Endothelial cell of umbilical vein (primary cell): ENCODE measurements around the gene CTNNA2. TPM values are rescaled to one million over a fixed set of nuclear protein-coding genes. Genes with fewer than 3 reads are reported as not detected.

ENCODE experiments used
- BruUV-seq: library from RNA; stranded (reverse); fragments of 400-500 nt; replicated peaks from 2 replicates; lab custom pipeline; 2021; lab: Mats Ljungman, UMichigan
- CTCF ChIA-PET: fragments of 300-600, 350-600 bp; sonication (Branson Sonifier 250); formaldehyde crosslinking; loops from one replicate; lab custom pipeline; 2021; ENCODE audit warnings: antibody characterized with exemption, inconsistent platforms; lab: Charles Lee
- POLR2A ChIA-PET: fragments of 300-600, 350-600 bp; sonication (Branson Sonifier 250); formaldehyde crosslinking; loops from one replicate; lab custom pipeline; 2021; ENCODE audit warnings: antibody characterized with exemption, inconsistent platforms; lab: Charles Lee
- DNase-seq: peaks from one replicate; pipeline ENCODE4 v3.0.0-alpha.2; 2011; ENCODE audit warnings: low read depth, low spot score
- FAIRE-seq: peaks from 2 replicates; lab custom pipeline; 2011; peaks lifted over from hg19 to GRCh38; lab: Jason Lieb, UNC
- H2AFZ ChIP-seq: 2 replicates; pipeline ENCODE4 v1.6.0; 2012; ENCODE audit warnings: low read depth, low read length, control low read depth, inconsistent platforms
- H3K27ac ChIP-seq: 2 replicates; pipeline ENCODE4 v1.5.1; 2011; ENCODE audit warnings: low read depth, mild to moderate bottlenecking, control low read depth, low read length, moderate library complexity; ENCODE audit not compliant: insufficient read depth
- H3K27me3 ChIP-seq, 2 experiments: 2 replicates each; pipeline versions ENCODE4 v1.6.0 to v1.6.1; 2011; ENCODE audit warnings: low read length in 2 of 2, mixed read lengths in 1 of 2; ENCODE audit not compliant: control insufficient read depth in 2 of 2, insufficient read depth in 2 of 2
- H3K36me3 ChIP-seq, 2 experiments: 2 replicates in 1 of 2; 3 replicates in 1 of 2; pipeline ENCODE4 v1.5.1; 2011; ENCODE audit warnings: low read length in 2 of 2, mild to moderate bottlenecking in 1 of 2, moderate library complexity in 1 of 2; ENCODE audit not compliant: control insufficient read depth in 2 of 2, insufficient read depth in 2 of 2; ENCODE audit errors: extremely low read depth in 1 of 2
- H3K4me1 ChIP-seq: 3 replicates; pipeline ENCODE4 v1.5.1; 2011; ENCODE audit warnings: mild to moderate bottlenecking, low read length; ENCODE audit not compliant: control insufficient read depth, insufficient read depth; ENCODE audit errors: extremely low read depth
- H3K4me2 ChIP-seq: 2 replicates; pipeline ENCODE4 v1.6.1; 2011; ENCODE audit warnings: low read length, control low read depth, mixed read lengths; ENCODE audit not compliant: insufficient read depth
- H3K4me3 ChIP-seq, 3 experiments: fragments of 200-600 bp in 1 of 3; sonication (generic), shearing (Covaris generic) in 1 of 3; replicated peaks in 1 of 3; 2 replicates each; pipeline ENCODE4 v1.5.1; 2011 to 2016; ENCODE audit warnings: control low read depth in 3 of 3, low read length in 3 of 3, mild to moderate bottlenecking in 2 of 3, inconsistent platforms in 1 of 3, low read depth in 1 of 3, moderate library complexity in 1 of 3; ENCODE audit not compliant: insufficient read depth in 1 of 3
- H3K79me2 ChIP-seq: 2 replicates; pipeline ENCODE4 v1.6.0; 2012; ENCODE audit warnings: low read length, inconsistent platforms; ENCODE audit not compliant: control insufficient read depth, insufficient read depth
- H3K9ac ChIP-seq: replicated peaks from 2 replicates; pipeline ENCODE3; 2011; ENCODE audit warnings: low read length, control low read depth; ENCODE audit not compliant: insufficient read depth; ENCODE audit errors: extremely low read depth
- H3K9me1 ChIP-seq: replicated peaks from 3 replicates; pipeline ENCODE4 v1.6.0; 2011; ENCODE audit warnings: mild to moderate bottlenecking, low read length; ENCODE audit not compliant: control insufficient read depth, insufficient read depth; ENCODE audit errors: extremely low read depth
- H3K9me3 ChIP-seq: replicated peaks from 2 replicates; pipeline ENCODE4 v1.5.1; 2012; ENCODE audit warnings: low read length, inconsistent platforms; ENCODE audit not compliant: control insufficient read depth, insufficient read depth
- H4K20me1 ChIP-seq: replicated peaks from 2 replicates; pipeline ENCODE3; 2011; ENCODE audit warnings: mild to moderate bottlenecking, low read length; ENCODE audit not compliant: control insufficient read depth, insufficient read depth; ENCODE audit errors: extremely low read depth
- EZH2 ChIP-seq: IDR thresholded peaks from 2 replicates; pipeline ENCODE4 v1.6.1; 2012; ENCODE audit warnings: borderline replicate concordance, low read depth, mild to moderate bottlenecking, moderate library complexity, low read length, inconsistent platforms; ENCODE audit not compliant: severe bottlenecking
- FOS ChIP-seq: IDR thresholded peaks from 2 replicates; pipeline ENCODE4 v1.6.1; 2011; ENCODE audit warnings: mild to moderate bottlenecking, low read length, moderate library complexity, borderline replicate concordance; ENCODE audit not compliant: insufficient read depth
- GATA2 ChIP-seq: IDR thresholded peaks from 2 replicates; pipeline ENCODE4 v1.7.0; 2011; ENCODE audit warnings: low read depth, mild to moderate bottlenecking, moderate library complexity, mixed read lengths, low read length; ENCODE audit not compliant: insufficient read length, insufficient read depth
- JUN ChIP-seq: IDR thresholded peaks from 2 replicates; pipeline ENCODE4 v1.6.1; 2011; ENCODE audit warnings: borderline replicate concordance, low read depth; ENCODE audit not compliant: insufficient read length, insufficient read depth
- MYC ChIP-seq: IDR thresholded peaks from one replicate; pipeline ENCODE4 v1.6.1; 2011; ENCODE audit warnings: mild to moderate bottlenecking, low read depth, low read length
- POLR2A ChIP-seq: IDR thresholded peaks from 2 replicates; pipeline ENCODE4 v1.6.1; 2012; ENCODE audit warnings: low read depth, mild to moderate bottlenecking, control low read depth, low read length
- POLR2AphosphoS5 ChIP-seq: IDR thresholded peaks from 2 replicates; pipeline ENCODE4 v1.6.1; 2012; ENCODE audit warnings: low read depth, mild to moderate bottlenecking, control low read depth, low read length, moderate library complexity; ENCODE audit not compliant: insufficient read depth
- dilution Hi-C: fragments of 300-500 bp; cut with MboI; formaldehyde crosslinking; loops from one replicate; pipeline ENCODE4 v1.15.0; 2019; ENCODE audit warnings: low sequenced_read_pairs; ENCODE audit not compliant: extremely low pct_ligation_motif_present
- intact Hi-C: fragments of 100-400 bp; cut with micrococcal nuclease; formaldehyde crosslinking; loops from one replicate; pipeline ENCODE4 v1.10.0; 2022
- polyA plus RNA-seq, 4 experiments: library from polyadenylated mRNA; depleted of rRNA in 3 of 4; stranded (reverse) in 3 of 4; unstranded in 1 of 4; fragments of >200 nt; gene quantifications; 2 replicates each; pipeline versions ENCODE4 v1.2.1 to v1.2.3, GENCODE V29; 2011 to 2012; ENCODE audit warnings: missing spikeins in 1 of 4
- total RNA-seq: library from RNA; stranded (reverse); gene quantifications from 2 replicates; pipeline ENCODE4 v1.2.3, GENCODE V29; 2021
- TF ChIP-seq, protein P1 (sequence below), 2 donors: IDR thresholded peaks; 1 replicate in 1 of 2; 2 replicates in 1 of 2; pipeline ENCODE4 v1.5.1; 2011; ENCODE audit warnings: low read length in 2 of 2, mild to moderate bottlenecking in 2 of 2, moderate library complexity in 2 of 2, control low read depth in 1 of 2, inconsistent platforms in 1 of 2, low read depth in 1 of 2; ENCODE audit not compliant: insufficient read depth in 1 of 2; ENCODE audit errors: extremely low read depth in 1 of 2

Gene CTNNA2
- total and polyA plus RNA-seq, 2 donors (not counting 3 experiments of a cell fraction or from before 2014, with no cell fraction given): not detected

- H2AFZ ChIP-seq: no peak overlapping the region
- BruUV-seq: no TSS peak
- CTCF ChIA-PET: no interaction called here
- H3K9ac ChIP-seq: no peak overlapping the region
- dilution Hi-C loops (no loop called here), intact Hi-C loops (no loop called here)
- H3K27ac ChIP-seq: no peak overlapping the region
- FAIRE-seq: no peak
- POLR2A ChIA-PET: no interaction called here
- H3K4me1 ChIP-seq: no peaks in the 10 kb centered on the region
- H3K36me3 ChIP-seq: no peaks in the 10 kb centered on the region
- H3K4me2 ChIP-seq: no peak overlapping the region
- H3K79me2 ChIP-seq: no peaks in the 10 kb centered on the region
- TF ChIP-seq EZH2: no peak
- TF ChIP-seq, protein P1, sequence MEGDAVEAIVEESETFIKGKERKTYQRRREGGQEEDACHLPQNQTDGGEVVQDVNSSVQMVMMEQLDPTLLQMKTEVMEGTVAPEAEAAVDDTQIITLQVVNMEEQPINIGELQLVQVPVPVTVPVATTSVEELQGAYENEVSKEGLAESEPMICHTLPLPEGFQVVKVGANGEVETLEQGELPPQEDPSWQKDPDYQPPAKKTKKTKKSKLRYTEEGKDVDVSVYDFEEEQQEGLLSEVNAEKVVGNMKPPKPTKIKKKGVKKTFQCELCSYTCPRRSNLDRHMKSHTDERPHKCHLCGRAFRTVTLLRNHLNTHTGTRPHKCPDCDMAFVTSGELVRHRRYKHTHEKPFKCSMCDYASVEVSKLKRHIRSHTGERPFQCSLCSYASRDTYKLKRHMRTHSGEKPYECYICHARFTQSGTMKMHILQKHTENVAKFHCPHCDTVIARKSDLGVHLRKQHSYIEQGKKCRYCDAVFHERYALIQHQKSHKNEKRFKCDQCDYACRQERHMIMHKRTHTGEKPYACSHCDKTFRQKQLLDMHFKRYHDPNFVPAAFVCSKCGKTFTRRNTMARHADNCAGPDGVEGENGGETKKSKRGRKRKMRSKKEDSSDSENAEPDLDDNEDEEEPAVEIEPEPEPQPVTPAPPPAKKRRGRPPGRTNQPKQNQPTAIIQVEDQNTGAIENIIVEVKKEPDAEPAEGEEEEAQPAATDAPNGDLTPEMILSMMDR (IDR thresholded peaks at IDR 0.05; ENCODE audit: extremely low read depth in 1 of 2, insufficient read depth in 1 of 2, low read depth in 1 of 2, low read length in 2 of 2): no peak
- TF ChIP-seq JUN: no peak
- no peak for TF ChIP-seq POLR2A
- no peak for TF ChIP-seq POLR2AphosphoS5
- TF ChIP-seq MYC: no peak
- TF ChIP-seq FOS: no peak
- no peak for TF ChIP-seq GATA2
- H3K9me1 ChIP-seq: no peaks in the 10 kb centered on the region
- no peaks in the 10 kb centered on the region for H4K20me1 ChIP-seq
- no peak overlapping the region for H3K4me3 ChIP-seq
- peaks cover 4% of the 10 kb centered on the region for H3K9me3 ChIP-seq
- DNase-seq: no peak
- no peaks in the 10 kb centered on the region for H3K27me3 ChIP-seq
Measured at GRCh38 chr2:79796641-79797040, 283.8 kb downstream of the CTNNA2 start.
